Neutrophil (primary cell): ENCODE data around the gene PCDH1.

Source experiments
- H3K27ac ChIP-seq: fragments of 200-600 bp; sonication (generic); 2 replicates; pipeline ENCODE4 v1.5.1; 2016; ENCODE audit warnings: mild to moderate bottlenecking, moderate library complexity
- H3K27me3 ChIP-seq: fragments of 200-600 bp; sonication (generic); 2 replicates; pipeline ENCODE4 v1.6.0; 2016; ENCODE audit warnings: mild to moderate bottlenecking
- H3K36me3 ChIP-seq: fragments of 200-600 bp; sonication (generic); 2 replicates; pipeline ENCODE4 v1.5.1; 2017
- H3K4me1 ChIP-seq, 2 experiments: fragments of 200-600 bp in 1 of 2; sonication (generic) in 1 of 2; 1 replicate in 1 of 2; 2 replicates in 1 of 2; pipeline versions ENCODE4 v1.5.1 to v1.6.1; 2013 to 2016; ENCODE audit warnings: low read depth in 1 of 2, low read length in 1 of 2, mild to moderate bottlenecking in 1 of 2, moderate library complexity in 1 of 2; ENCODE audit not compliant: control insufficient read depth in 1 of 2, insufficient read depth in 1 of 2
- H3K4me3 ChIP-seq, 2 experiments: fragments of 200-600 bp in 1 of 2; sonication (generic) in 1 of 2; 1 replicate in 1 of 2; 2 replicates in 1 of 2; pipeline ENCODE4 v1.5.1; 2013 to 2016; ENCODE audit warnings: low read depth in 1 of 2, low read length in 1 of 2, mild to moderate bottlenecking in 1 of 2, moderate library complexity in 1 of 2
- H3K9me3 ChIP-seq: fragments of 200-600 bp; sonication (generic); 2 replicates; pipeline ENCODE4 v1.5.1; 2016
- TF ChIP-seq, protein P1 (sequence below): fragments of 200-600 bp; sonication (generic); IDR thresholded peaks from 2 replicates; pipeline ENCODE4 v1.5.1; 2016; ENCODE audit warnings: antibody characterized with exemption

Gene PCDH1

DNA sequence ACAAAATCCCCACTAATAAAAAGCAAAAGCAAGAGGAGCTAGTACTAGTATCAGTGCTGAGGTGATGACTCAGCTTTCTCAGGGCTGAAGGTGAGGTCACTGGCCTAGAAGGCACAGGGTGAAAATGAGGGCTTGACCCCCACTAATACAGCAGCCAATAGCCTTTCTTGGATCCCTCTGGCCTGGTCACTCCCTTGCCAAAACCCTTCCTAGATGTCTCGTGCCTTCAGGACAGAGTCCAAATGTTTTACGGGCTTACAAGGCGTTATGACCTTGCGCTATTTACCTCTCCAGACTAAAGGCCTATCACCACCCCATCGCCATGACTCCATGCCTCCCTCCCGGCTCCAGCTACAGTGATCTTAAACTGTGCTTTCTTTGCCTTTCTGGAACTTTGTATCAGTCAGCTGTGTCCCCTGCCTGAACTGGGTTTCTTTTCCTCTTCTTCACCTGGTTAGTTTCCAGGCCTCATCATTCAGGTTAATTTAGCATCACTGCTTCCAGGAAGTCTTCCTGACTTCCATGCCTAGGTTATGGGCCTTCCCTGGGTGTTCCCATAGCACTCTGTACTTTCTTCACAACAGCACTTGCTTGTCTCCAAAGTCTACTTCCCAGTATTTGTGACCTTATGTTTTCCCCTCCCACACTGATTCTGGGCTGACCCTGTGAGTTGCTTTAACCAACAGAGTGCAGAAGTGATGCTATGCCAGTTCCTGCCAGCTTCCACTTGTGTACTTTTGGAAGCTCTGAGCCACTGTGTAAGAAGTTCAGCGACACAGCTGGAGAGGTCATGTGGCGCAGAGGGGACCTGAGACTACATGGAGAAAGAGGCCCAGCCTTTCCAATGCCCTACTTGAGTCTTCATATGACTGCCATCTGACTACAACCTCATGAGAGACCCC lies 41.3 kb upstream of the PCDH1 start:
- Histone ChIP-seq H3K4me1 (peaks cover 10 to 16% of the 10 kb centered on the region in 2 experiments), H3K36me3 (no peaks in the 10 kb centered on the region)

DNA sequence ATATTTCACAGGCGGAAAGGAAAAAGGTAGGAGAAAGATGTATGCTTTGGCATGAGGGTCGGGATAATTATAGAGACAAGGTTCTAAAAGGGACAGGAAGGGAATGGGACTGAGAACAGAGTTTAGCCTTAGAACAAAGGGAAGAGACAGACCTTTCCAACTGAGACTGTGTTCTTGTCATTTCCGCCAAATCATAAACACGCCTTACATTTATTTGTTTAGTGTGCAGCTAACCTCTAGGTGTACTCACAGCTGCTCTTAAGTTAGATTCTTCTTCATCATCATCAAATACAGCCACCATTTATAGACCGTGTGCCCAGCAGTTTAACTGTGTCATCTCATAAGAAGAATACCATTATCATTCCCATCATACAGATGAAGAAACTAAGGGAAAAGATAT lies 39.5 kb upstream of the PCDH1 start:
- Histone ChIP-seq H3K27ac (no peak overlapping the region), H3K9me3 (no peaks in the 10 kb centered on the region), H3K27me3 (peaks cover 36% of the 10 kb centered on the region), H3K4me3 (no peak overlapping the region), H3K4me1 (peaks cover 11 to 16% of the 10 kb centered on the region in 2 experiments), H3K36me3 (no peaks in the 10 kb centered on the region)
- TF ChIP-seq, protein P1, sequence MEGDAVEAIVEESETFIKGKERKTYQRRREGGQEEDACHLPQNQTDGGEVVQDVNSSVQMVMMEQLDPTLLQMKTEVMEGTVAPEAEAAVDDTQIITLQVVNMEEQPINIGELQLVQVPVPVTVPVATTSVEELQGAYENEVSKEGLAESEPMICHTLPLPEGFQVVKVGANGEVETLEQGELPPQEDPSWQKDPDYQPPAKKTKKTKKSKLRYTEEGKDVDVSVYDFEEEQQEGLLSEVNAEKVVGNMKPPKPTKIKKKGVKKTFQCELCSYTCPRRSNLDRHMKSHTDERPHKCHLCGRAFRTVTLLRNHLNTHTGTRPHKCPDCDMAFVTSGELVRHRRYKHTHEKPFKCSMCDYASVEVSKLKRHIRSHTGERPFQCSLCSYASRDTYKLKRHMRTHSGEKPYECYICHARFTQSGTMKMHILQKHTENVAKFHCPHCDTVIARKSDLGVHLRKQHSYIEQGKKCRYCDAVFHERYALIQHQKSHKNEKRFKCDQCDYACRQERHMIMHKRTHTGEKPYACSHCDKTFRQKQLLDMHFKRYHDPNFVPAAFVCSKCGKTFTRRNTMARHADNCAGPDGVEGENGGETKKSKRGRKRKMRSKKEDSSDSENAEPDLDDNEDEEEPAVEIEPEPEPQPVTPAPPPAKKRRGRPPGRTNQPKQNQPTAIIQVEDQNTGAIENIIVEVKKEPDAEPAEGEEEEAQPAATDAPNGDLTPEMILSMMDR = no peak

More for the DNA sequence above, 41.3 kb upstream of the PCDH1 start:
- peaks cover 20% of the 10 kb centered on the region for H3K27me3 ChIP-seq
- H3K4me3 ChIP-seq = no peak overlapping the region
- TF ChIP-seq, protein P1 = no peak
- no peaks in the 10 kb centered on the region for H3K9me3 ChIP-seq
- H3K27ac ChIP-seq = no peak overlapping the region

DNA sequence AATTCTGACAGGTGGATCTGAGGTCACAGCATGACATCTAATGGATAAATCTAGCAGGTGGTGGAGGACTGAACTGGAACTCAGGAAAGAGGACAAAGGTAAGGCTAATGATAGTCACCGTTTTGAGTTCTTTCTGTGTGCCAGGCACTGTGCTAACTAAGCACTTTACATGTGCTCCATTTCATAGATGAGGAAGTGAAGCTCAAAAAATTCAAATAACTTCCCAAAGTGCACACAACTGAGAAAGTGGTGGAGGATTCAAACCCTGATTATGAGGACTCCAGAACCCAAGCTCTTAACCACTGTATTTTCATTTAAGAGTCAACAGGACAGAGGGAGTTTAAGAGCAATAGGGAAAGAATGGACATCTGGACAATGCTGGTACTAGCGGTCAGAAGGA lies 38.3 kb upstream of the PCDH1 start:
- Histone ChIP-seq H3K4me3 (no peak overlapping the region), H3K27ac (no peak overlapping the region), H3K27me3 (peaks cover 48% of the 10 kb centered on the region), H3K36me3 (no peaks in the 10 kb centered on the region), H3K4me1 (peaks cover 11 to 15% of the 10 kb centered on the region in 2 experiments), H3K9me3 (no peaks in the 10 kb centered on the region)
- TF ChIP-seq, protein P1 = no peak

DNA sequence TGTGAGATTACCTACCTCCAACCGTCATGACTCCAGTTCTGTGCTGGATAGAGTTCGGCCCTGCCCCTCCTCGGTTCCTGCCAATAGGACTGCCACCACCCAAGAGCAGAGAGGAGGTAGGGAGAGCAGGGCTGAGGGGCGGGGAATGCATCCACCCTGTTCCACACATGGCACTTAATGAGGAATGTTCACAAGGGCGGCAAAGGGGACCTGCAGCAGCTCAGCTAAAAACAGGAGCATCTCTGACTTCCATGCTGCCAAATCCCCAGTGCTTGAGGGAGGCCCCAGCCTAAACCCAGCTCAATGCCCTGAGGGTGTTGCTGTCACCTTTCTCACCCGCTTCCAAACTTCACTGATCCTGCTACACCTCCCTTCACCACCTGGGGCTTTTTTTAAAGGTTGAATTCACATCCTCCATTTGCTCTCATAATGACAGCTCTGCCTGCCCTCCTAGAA lies 37.7 kb upstream of the PCDH1 start:
- TF ChIP-seq, protein P1 = no peak
- Histone ChIP-seq H3K36me3 (no peaks in the 10 kb centered on the region), H3K27me3 (peaks cover 51% of the 10 kb centered on the region), H3K9me3 (no peaks in the 10 kb centered on the region), H3K4me1 (peaks cover 11 to 15% of the 10 kb centered on the region in 2 experiments), H3K27ac (no peak overlapping the region), H3K4me3 (no peak overlapping the region)

DNA sequence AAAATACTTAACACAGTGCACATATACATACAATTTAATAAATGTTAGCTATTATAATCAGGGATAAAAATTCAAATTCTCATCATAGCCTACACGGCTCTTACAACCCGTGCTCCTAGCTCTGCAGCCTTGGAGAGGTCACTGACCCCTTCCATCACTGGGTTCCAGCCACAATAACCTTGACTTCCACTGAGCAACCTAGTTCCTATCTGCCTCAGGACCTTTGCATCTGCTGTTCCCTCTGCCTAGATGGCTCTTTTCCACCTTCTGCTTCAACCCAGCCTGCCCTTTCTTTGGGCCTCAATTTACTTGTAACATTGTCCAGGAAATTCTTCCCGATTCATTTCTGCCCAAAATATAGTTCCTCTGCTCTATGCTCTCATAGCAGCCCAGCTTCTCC lies 36.6 kb upstream of the PCDH1 start:
- H3K4me3 ChIP-seq = no peak overlapping the region
- peaks cover 51% of the 10 kb centered on the region for H3K27me3 ChIP-seq
- peaks cover 11 to 15% of the 10 kb centered on the region in 2 experiments for H3K4me1 ChIP-seq
- TF ChIP-seq, protein P1 = no peak
- no peak overlapping the region for H3K27ac ChIP-seq
- H3K9me3 ChIP-seq = no peaks in the 10 kb centered on the region
- no peaks in the 10 kb centered on the region for H3K36me3 ChIP-seq
